NK-92 (cell line): ENCODE data around the gene SH3BGRL2.
"Not testable (repeated sequence)": the region's sequence is repeated elsewhere in the genome, so short reads cannot be mapped to it uniquely, and the experiment has no call there.

Experiments
- DNase-seq: peaks from one replicate; lab custom pipeline; 2025; ENCODE audit not compliant: unreplicated experiment; lab: John Stamatoyannopoulos, UW

The SH3BGRL2 gene

GRCh38 chr6:79735183-79735582 is 104.1 kb downstream of the SH3BGRL2 start:
- DNase-seq: no peak

GRCh38 chr6:79737172-79737571 is 106.0 kb downstream of the SH3BGRL2 start:
- DNase-seq: no peak

GRCh38 chr6:79742030-79742429 is 110.9 kb downstream of the SH3BGRL2 start:
- no peak for DNase-seq

- DNase-seq: not testable (repeated sequence)
Observed at GRCh38 chr6:79745282-79745681, 114.2 kb downstream of the SH3BGRL2 start.

- DNase-seq: not testable (repeated sequence)
Observed at GRCh38 chr6:79746325-79746724, 115.2 kb downstream of the SH3BGRL2 start.

- DNase-seq: no peak
Observed at GRCh38 chr6:79750806-79751205, 119.7 kb downstream of the SH3BGRL2 start.
